GM19099 (cell line): ENCODE results near the gene IKBKE.

ENCODE experiments used
- POLR2A ChIP-seq: IDR thresholded peaks from 3 replicates; pipeline ENCODE4 v1.6.1; 2011; ENCODE audit warnings: low read depth; ENCODE audit not compliant: insufficient read length; ENCODE audit errors: extremely low read depth

IKBKE gene

DNA sequence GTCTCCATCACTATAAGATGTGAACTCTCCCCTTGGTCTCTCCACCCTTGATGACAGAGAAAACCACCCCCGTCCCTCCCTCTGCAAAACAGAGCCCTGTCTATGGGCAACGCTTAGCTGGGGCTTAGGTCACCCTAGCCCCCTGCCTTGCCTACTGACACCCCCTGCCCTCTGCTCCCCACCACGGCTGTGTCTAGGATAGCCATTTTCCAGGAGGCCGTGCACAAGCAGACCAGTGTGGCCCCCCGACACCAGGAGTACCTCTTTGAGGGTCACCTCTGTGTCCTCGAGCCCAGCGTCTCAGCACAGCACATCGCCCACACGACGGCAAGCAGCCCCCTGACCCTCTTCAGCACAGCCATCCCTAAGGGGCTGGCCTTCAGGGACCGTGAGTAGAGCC lies 8.5 kb downstream of the IKBKE start:
- no peak for TF ChIP-seq POLR2A

DNA sequence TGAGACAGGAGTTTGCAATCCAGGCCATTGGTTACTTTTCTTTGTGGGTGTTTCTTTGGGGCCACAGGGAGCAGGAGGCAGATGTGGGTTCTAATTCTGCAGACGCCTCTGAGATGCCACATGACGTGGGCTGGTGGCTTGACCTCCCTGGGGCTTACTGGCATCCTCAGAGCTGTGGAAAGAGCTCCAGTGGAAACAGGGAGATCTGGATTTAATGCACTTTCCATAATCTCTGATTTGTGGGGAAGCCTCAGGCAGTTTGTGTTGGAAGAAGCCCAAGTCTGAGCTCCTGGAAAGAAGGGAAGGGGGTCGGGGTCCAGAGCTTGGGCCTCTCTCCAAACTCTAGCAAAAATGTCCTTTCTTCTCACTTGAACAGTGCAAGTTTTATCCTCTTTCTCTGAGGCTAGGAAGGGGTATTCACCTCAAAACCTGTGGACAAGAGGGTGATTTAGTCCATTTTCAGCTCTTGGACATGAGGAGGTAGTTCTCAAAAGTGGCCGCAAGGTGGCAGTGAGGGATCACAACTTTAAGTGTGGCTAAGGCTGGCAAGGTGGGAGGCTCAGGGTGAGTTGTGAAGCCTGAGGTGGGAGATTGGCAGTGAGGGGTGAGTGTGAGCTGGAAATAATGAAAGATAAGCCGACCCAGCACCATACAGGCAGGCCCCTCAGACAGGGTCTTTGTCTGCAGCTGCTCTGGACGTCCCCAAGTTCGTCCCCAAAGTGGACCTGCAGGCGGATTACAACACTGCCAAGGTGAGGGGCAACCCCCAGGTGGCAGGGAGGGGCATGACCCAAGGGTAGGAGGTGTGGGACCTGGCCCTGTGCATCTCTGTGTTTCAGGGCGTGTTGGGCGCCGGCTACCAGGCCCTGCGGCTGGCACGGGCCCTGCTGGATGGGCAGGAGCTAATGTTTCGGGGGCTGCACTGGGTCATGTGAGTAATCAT lies 9.2 kb downstream of the IKBKE start:
- no peak for TF ChIP-seq POLR2A

DNA sequence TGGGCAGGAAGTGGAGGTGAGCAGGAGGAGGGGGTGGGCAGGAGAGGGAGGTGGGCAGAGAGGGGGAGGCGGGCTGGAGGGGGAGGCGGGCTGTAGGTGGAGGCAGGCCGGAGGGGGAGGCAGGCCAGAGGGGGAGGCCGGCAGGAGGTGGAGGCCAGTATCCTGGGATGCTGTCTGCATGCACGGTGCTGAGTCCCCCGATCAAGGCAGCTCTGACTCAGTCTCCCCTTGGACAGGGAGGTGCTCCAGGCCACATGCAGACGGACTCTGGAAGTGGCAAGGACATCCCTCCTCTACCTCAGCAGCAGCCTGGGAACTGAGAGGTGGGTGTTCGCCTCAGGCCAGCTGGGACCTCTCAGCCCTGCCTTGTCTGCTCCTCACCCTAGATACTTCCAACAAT lies 9.9 kb downstream of the IKBKE start:
- no peak for TF ChIP-seq POLR2A

DNA sequence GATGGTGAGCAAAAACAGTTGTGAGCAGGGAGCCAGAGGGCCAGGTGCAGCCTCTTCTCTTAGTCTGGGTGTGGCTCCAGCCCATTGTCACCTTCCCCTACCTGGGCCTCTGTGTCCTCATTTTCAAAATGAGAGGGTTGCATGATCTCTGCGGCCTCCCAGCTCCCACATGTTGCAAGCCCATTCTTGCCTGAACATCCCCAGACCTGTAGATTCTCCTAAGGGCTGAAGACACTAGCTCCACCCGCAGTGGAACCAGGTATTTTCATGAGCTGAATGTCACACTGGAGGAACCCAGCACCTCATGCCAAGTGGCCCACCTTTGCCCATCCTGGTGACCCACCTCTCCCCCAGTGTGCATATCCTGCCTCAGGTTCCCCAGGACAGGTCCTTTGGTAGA lies 12.3 kb downstream of the IKBKE start:
- no peak for TF ChIP-seq POLR2A

GRCh38 chr1:206484901-206485300 lies 14.6 kb downstream of the IKBKE start:
- no peak for TF ChIP-seq POLR2A

DNA sequence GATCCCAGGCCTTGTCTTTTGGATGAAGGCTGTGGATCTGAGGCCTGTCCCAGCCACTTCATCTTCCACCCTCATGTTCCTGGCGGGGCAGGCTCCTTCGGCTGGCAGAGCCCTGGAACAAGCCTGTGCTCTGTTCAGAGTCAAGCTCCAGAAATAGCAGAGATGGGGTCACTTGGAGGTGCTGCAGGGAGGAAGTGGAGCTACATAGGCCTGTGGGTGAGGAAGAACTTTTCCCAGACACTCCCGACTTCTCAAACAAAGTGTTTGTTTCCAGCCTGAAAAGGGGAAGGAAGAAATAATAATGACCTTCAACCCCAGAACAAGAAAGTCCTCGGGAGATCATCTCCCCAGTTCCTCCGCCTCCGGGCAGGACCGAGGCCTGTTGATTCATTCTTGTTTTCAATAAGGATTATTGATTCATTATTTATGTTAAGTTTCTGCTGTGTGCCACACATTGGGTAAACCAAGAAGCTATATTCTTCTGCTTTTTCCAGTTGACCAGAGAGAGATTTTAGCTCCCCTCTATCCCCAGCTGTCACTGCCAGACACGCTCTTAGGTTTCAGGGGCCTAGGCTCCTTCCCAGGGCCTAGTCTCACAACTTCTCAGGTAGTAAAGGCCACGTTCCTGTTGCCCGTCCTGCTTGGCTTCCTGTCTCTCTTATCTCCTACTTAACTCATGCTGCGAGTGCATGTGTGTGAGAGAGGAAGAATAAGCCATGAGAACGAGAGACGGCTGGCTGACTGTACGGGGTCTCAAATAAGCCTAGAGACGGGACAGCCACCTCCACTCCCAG lies 16.9 kb downstream of the IKBKE start:
- TF ChIP-seq POLR2A: no peak

DNA sequence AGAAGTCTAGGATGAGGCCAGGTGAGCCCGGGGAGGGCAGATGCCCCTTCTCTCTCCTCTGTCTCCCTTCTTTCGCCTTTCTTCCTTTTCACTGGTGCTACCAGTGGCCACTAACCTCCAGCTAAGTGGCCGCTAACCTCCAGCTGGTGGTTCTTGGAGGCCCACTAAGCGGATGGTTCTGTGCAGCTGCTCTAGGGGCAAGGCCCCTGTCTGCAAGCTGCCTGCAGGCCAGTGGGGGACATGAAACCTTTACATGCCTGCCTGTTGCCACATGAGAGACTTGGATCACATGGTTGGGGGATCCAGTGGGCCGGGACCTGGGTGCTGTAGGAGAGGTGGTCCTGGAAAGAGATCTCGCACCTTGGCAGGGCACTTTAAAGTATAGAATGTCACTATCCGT lies 17.7 kb downstream of the IKBKE start:
- TF ChIP-seq POLR2A: no peak

GRCh38 chr1:206488466-206488865 lies 18.2 kb downstream of the IKBKE start:
- no peak for TF ChIP-seq POLR2A

DNA sequence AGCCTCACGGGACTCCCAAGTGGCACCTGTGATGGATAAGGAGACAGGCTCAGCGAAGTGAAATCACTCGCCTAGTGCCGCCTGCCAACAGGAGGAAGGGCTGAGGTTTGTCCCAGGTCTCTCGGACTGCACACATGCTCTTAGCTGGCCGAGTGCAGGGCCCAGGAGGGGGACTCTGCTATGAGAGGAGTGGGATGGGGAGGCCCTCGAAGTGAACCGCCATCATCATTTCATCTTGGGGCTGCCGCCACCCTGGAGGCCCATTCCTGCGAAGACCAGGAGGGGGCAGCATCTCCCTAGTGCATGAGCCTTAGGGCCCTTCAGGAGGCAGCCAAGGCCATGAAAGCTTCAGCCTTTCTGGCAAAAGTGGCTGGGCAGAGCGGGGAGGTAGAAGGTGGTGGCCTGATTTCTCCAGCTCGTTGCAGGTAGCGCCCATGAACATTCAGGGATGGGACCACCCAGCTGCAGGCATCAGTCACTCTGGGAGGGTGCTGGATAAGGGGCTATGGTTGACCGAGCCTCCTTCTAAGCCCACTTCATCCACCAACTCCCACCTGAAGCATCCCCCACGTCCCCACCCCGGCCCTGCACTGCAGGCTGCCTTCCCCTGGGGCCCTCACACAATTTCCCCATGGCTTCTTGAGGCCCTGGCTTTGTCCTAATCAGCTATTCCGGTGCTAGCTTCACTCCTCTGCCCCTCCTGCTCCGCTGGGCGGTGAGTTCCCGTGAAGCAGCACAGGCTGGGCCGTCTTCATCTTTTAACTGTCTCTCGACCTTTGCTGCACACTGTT lies 19.9 kb downstream of the IKBKE start:
- no peak for TF ChIP-seq POLR2A

DNA sequence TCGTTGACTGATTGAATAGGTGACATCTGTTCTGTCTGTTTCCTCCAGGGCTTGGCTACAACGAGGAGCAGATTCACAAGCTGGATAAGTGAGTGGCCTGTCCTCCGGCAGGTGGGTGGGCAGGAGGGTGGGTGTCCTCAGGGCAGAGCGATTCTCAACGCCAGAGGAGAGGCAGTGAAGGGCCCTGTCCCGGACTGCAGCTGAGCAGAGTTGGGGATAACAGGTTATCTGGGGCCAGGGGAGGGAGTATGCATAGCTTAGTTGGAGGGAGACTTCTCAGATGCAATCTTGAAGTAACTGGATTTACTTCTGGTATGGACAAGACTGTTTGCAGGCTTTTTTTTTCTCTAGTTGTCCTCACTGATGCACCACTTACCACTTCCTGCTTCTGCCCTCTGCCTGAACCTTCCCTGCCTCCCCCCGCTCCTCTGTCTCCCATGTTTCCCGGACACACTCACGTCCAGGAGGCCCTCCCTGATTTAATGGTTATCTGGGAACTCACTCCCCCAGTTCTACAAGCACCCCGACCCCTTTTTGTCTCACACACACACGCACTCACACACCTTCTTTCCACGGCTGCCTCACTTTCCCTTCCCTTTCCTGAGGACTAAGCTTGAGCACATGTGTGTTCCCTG lies 20.6 kb downstream of the IKBKE start:
- TF ChIP-seq POLR2A: no peak

DNA sequence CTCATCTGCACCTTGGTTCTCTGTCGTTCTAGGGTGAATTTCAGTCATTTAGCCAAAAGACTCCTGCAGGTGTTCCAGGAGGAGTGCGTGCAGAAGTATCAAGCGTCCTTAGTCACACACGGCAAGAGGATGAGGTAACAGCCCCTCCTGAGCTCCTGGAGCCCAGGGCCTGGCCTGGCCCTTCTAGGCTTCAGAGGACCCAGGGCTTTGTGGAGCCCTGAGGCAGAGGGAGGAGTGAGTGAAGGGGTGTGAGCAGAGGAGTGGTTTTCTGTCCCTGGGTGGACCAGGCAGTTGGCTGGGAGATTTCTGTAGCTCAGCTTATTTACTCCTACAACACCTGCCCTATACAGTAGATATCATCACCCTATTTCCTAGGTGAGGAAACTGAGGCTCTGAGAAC lies 21.3 kb downstream of the IKBKE start:
- TF ChIP-seq POLR2A: no peak

- no peak for TF ChIP-seq POLR2A
Observed at GRCh38 chr1:206492589-206492988, 22.3 kb downstream of the IKBKE start.

GRCh38 chr1:206493279-206493678 lies 23.0 kb downstream of the IKBKE start:
- no peak for TF ChIP-seq POLR2A

DNA sequence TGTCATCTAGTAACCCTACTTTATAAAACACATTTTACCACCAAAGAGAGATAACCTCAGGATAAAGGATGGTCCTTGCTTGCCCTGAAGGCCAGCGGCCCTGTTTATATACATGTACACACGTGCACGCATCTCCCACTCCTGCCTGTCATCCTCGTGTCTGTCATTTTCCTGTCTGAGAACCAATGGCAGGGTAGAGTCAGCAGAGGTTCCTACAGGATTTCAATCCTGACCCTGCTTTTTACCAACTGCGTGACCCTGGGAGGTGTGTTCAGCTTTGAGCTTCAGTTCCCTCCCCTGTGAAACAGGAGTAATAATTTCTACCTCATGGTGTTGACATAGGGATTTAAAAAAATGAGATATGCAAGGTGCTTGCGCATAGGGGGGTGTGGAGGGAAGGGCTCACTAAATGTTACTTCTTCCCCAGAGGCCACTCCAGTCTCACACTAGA lies 24.8 kb downstream of the IKBKE start:
- no peak for TF ChIP-seq POLR2A

DNA sequence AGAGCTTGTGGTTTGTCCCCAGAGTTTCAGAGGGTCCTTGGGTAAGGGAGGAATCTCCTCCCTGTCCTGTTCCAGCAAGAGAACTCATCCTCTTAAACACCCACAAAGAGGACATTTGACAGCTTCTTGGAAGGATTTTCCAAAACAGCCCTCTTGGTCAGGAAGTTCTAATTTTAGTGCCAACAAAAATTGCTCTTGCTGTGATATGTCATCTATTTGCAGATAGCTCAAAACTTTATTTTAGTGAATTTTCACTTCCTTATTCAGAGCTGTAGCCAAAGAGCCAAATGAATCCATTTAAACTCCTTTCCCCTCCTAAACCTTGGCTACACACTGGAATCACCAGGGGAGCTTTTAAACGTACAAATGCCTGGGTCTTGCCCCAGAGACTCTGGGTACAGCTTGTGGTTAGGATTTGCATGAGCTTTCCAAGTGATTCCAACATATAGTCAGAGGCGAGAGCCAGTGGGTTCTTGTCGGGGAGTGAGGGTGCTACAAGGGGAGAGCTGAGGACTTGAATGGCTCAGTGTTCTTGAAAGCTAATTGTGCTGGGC lies 25.3 kb downstream of the IKBKE start:
- TF ChIP-seq POLR2A: no peak
